Measurements from ENCODE around the gene CHRNA1.

DNA sequence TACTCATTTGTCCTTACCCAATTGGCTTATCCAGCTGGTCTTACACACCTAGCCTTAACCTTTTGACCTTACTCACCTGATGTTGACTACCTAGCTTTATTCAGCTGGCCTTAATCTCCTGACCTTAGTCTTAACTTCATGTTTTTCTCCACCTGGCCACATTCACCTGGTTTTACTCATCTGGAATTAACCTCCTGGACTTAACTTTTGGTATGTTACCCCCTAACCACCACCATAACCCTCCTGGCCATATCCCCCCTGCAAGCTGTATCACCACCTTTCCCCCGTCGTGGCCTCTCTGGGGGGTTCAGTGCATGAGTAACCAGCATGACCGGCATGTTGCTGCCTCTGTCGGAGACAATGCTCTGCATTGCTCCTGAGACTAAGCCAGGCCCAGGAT is 45.7 kb downstream of the CHRNA1 start:
- TF ChIP-seq, protein P1, sequence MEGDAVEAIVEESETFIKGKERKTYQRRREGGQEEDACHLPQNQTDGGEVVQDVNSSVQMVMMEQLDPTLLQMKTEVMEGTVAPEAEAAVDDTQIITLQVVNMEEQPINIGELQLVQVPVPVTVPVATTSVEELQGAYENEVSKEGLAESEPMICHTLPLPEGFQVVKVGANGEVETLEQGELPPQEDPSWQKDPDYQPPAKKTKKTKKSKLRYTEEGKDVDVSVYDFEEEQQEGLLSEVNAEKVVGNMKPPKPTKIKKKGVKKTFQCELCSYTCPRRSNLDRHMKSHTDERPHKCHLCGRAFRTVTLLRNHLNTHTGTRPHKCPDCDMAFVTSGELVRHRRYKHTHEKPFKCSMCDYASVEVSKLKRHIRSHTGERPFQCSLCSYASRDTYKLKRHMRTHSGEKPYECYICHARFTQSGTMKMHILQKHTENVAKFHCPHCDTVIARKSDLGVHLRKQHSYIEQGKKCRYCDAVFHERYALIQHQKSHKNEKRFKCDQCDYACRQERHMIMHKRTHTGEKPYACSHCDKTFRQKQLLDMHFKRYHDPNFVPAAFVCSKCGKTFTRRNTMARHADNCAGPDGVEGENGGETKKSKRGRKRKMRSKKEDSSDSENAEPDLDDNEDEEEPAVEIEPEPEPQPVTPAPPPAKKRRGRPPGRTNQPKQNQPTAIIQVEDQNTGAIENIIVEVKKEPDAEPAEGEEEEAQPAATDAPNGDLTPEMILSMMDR (IDR thresholded peaks at IDR 0.05) = no peak
- no peak for TF ChIP-seq POLR2A (IDR thresholded peaks at IDR 0.05)

Data from lower leg skin (tissue), 3 donors.